ENCODE data around the gene TRAPPC14. TPM values are rescaled to one million over a fixed set of nuclear protein-coding genes. Genes with fewer than 3 reads are reported as not detected.

TRAPPC14 gene
- total and polyA plus RNA-seq, 10 of the 15 experiments (the other 5 are each of a cell fraction or from before 2014, with no cell fraction given), result 0.21 to 24.7 (median 7.5) TPM

DNA sequence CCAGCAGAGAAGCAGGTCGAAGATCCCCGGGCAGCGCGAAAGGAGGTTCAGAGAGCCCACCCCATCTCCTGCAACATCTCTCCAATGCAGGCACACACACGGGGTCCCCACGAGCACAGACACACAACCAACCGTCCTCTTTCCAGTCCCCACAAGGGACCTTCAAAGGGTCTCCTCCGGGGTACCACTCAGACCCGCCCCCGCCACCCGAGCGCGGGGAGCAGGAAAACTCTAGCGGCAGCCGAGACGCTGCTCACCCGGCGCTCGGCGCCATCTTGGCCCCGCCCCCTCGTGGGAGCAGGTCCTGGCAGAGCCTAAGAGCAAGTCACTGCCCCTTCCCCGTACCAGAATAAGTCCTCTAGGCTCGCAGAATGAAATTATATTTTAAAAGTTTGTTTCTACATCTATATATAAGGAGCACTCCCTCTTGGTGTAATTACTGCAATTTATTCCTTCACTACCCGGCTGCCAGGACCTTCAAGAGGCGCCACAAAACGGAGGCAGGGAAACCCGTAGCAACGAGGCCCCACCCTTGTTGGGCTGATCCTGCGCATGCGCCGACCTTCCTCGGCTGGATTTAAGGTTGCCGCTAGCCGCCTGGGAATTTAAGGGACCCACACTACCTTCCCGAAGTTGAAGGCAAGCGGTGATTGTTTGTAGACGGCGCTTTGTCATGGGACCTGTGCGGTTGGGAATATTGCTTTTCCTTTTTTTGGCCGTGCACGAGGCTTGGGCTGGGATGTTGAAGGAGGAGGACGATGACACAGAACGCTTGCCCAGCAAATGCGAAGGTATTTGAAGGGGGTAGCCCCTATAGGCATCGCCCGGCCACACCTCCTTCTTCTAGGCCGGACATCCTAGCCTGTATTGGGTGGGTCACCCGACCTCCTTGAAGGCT, 39.2 kb downstream of the TRAPPC14 start, which contains the start of the genes CNPY4 and TAF6 (continued):
- TF ChIP-seq, protein P1, sequence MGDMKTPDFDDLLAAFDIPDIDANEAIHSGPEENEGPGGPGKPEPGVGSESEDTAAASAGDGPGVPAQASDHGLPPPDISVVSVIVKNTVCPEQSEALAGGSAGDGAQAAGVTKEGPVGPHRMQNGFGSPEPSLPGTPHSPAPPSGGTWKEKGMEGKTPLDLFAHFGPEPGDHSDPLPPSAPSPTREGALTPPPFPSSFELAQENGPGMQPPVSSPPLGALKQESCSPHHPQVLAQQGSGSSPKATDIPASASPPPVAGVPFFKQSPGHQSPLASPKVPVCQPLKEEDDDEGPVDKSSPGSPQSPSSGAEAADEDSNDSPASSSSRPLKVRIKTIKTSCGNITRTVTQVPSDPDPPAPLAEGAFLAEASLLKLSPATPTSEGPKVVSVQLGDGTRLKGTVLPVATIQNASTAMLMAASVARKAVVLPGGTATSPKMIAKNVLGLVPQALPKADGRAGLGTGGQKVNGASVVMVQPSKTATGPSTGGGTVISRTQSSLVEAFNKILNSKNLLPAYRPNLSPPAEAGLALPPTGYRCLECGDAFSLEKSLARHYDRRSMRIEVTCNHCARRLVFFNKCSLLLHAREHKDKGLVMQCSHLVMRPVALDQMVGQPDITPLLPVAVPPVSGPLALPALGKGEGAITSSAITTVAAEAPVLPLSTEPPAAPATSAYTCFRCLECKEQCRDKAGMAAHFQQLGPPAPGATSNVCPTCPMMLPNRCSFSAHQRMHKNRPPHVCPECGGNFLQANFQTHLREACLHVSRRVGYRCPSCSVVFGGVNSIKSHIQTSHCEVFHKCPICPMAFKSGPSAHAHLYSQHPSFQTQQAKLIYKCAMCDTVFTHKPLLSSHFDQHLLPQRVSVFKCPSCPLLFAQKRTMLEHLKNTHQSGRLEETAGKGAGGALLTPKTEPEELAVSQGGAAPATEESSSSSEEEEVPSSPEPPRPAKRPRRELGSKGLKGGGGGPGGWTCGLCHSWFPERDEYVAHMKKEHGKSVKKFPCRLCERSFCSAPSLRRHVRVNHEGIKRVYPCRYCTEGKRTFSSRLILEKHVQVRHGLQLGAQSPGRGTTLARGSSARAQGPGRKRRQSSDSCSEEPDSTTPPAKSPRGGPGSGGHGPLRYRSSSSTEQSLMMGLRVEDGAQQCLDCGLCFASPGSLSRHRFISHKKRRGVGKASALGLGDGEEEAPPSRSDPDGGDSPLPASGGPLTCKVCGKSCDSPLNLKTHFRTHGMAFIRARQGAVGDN (IDR thresholded peaks at IDR 0.05), result peak; percentile 98
- TF ChIP-seq STAT1 (conservative IDR thresholded peaks at IDR 0.05), result peak; percentile 54; the same call in 1 of the 2 replicates

DNA sequence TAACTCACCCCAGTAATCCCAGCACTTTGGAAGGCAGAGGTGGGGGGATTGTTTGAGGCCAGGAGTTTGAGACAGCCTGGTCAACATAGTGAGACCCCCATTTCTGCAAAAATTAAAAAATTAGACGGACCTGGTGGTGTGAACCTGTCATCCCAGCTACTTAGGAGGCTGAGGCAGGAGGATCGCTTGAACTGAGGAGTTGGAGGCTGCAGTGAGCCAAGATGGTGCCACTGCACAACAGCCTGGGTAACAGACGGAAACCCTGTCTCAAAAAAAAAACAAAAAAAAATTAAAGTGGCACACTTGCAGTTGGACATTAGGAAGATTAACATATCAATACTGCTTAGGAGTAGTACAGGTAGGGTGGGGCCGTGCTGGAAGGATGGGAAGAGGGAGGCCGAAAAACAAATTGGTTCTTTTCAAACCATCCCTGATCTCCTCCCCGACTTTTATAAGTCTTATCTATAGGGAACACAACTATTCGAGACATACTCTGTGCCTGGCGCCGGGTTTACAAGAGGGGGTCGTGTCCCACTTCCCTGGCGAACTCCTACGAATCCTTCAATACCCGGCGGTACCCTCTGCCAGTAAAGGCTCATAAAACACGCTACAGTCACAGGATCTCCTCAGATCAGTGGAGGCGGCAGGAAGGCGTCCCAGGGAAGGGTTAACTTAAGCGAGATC, 40.0 kb downstream of the TRAPPC14 start:
- Histone ChIP-seq H3K79me2 (ENCODE audit: control insufficient read depth, insufficient read depth, low read length) (peaks cover 7% of the 10 kb centered on the region), H3K27me3 (replicated peaks in 1 of 2; ENCODE audit: control insufficient read depth in 2 of 2, insufficient read depth in 2 of 2, low read length in 1 of 2) (no peaks in the 10 kb centered on the region), H3K9ac (ENCODE audit: control insufficient read depth, insufficient read depth, low read length) (peak overlapping the region; percentile 85), H2AFZ (ENCODE audit: control insufficient read depth, low read depth, low read length) (peak overlapping the region; percentile 93), H3K9me3 (replicated peaks; ENCODE audit: control insufficient read depth, insufficient read depth, low read length) (no peaks in the 10 kb centered on the region), H3K4me2 (ENCODE audit: control insufficient read depth, insufficient read depth) (peak overlapping the region; percentile 77), H3K36me3 (ENCODE audit: control insufficient read depth in 2 of 2, insufficient read depth in 2 of 2, low read length in 1 of 2) (no peaks in the 10 kb centered on the region; a peak in 1 of 4 replicates), H3K27ac (ENCODE audit: control insufficient read depth, insufficient read depth) (peak overlapping the region; percentile 91), H3K4me3 (peak overlapping the region; percentile 82), H4K20me1 (ENCODE audit: control insufficient read depth, insufficient read depth) (no peaks in the 10 kb centered on the region), H3K4me1 (ENCODE audit: control insufficient read depth, insufficient read depth, low read length) (peaks cover 3% of the 10 kb centered on the region)
- FAIRE-seq, result no peak
- intact Hi-C loops (cut with micrococcal nuclease; ENCODE audit: unreplicated experiment), result no loop called here
- in situ Hi-C loops (cut with MboI), result no loop called here
- SMC1A ChIA-PET (ENCODE audit: uncharacterized antibody, unreplicated experiment), result no interaction called here
- 18% methylated on average over 18 of the region's 18 CpGs for WGBS (ENCODE audit: insufficient coverage, insufficient replicate concordance, low lambda C conversion rate, missing lambda C conversion rate)
- ATAC-seq, result no peak
- no peak for DNase-seq (ENCODE audit: low read depth, low spot score)
- POLR2A ChIA-PET, result interaction anchor here (1.4 kb wide), 1 partner anchor 18 kb away, joined by 6 read pairs; no protein-coding TSS in a partner anchor
- RAD21 ChIA-PET (ENCODE audit: unreplicated experiment), result no interaction called here
- CTCF ChIA-PET, result no interaction called here
- TSS peak; percentile 81 for BruUV-seq (replicated peaks)
- TF ChIP-seq, protein P2, sequence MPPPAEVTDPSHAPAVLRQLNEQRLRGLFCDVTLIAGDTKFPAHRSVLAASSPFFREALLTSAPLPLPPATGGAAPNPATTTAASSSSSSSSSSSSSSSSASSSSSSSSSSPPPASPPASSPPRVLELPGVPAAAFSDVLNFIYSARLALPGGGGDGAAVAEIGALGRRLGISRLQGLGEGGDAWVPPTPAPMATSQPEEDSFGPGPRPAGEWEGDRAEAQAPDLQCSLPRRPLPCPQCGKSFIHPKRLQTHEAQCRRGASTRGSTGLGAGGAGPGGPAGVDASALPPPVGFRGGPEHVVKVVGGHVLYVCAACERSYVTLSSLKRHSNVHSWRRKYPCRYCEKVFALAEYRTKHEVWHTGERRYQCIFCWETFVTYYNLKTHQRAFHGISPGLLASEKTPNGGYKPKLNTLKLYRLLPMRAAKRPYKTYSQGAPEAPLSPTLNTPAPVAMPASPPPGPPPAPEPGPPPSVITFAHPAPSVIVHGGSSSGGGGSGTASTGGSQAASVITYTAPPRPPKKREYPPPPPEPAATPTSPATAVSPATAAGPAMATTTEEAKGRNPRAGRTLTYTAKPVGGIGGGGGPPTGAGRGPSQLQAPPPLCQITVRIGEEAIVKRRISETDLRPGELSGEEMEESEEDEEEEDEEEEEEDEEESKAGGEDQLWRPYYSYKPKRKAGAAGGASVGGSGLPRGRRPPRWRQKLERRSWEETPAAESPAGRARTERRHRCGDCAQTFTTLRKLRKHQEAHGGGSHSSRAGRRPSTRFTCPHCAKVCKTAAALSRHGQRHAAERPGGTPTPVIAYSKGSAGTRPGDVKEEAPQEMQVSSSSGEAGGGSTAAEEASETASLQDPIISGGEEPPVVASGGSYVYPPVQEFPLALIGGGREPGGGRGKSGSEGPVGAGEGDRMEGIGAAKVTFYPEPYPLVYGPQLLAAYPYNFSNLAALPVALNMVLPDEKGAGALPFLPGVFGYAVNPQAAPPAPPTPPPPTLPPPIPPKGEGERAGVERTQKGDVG (CRISPR knock-in tag; IDR thresholded peaks at IDR 0.05), result no peak
- 0 out of 4 replicates have a peak, but pooled peaks of 1 of the 2 experiments have one; percentile 24 for TF ChIP-seq ETV6 (conservative IDR thresholded peaks at IDR 0.05 in 1 of 2, IDR thresholded peaks at IDR 0.05 in 1 of 2; ENCODE audit: borderline replicate concordance in 1 of 2, low read depth in 1 of 2)

Measured in GM12878 (cell line).